Caco-2 (cell line): ENCODE data around the gene HSPG2. TPM values are rescaled to one million over a fixed set of nuclear protein-coding genes. Genes with fewer than 3 reads are reported as not detected.

ENCODE experiments used
- BruUV-seq: library from RNA; stranded (reverse); fragments of 400-500 nt; replicated peaks from 2 replicates; lab custom pipeline; 2021; lab: Mats Ljungman, UMichigan
- CTCF ChIA-PET: fragments of 300-600 bp; sonication (Branson Sonifier 250); formaldehyde crosslinking; loops from one replicate; lab custom pipeline; 2022; ENCODE audit warnings: antibody characterized with exemption; lab: Charles Lee
- POLR2A ChIA-PET: fragments of 300-600 bp; sonication (Branson Sonifier 250); formaldehyde crosslinking; loops from one replicate; lab custom pipeline; 2022; ENCODE audit warnings: antibody characterized with exemption; lab: Charles Lee
- DNase-seq, 2 experiments: peaks; one replicate each; pipeline versions ENCODE4 v3.0.0 to v3.0.0-alpha.2; 2020 to 2022
- H3K27me3 ChIP-seq: replicated peaks from 2 replicates; pipeline ENCODE4 v1.6.0; 2011; ENCODE audit warnings: low read length; ENCODE audit not compliant: control insufficient read depth, insufficient read depth
- H3K36me3 ChIP-seq: 2 replicates; pipeline ENCODE4 v1.5.1; 2011; ENCODE audit warnings: low read length; ENCODE audit not compliant: control insufficient read depth, insufficient read depth
- H3K4me1 ChIP-seq: fragments of 250-450 bp; sonication (Bioruptor Pico); 2 replicates; pipeline ENCODE4 v1.5.1; 2020; ENCODE audit warnings: mild to moderate bottlenecking
- H3K4me3 ChIP-seq: 2 replicates; pipeline ENCODE4 v1.5.1; 2011; ENCODE audit warnings: low read depth, mild to moderate bottlenecking, control low read depth, low read length
- H3K9me3 ChIP-seq: fragments of 250-450 bp; sonication (Bioruptor Pico); 2 replicates; pipeline ENCODE4 v1.5.1; 2020; ENCODE audit warnings: mild to moderate bottlenecking, moderate library complexity
- H3K27ac Mint-ChIP-seq: one replicate; pipeline ENCODE4 v1.8.0; 2022; ENCODE audit warnings: mixed read lengths; ENCODE audit not compliant: unreplicated experiment
- H3K27me3 Mint-ChIP-seq: one replicate; pipeline ENCODE4 v1.8.0; 2022; ENCODE audit warnings: mixed read lengths; ENCODE audit not compliant: insufficient read depth, unreplicated experiment
- H3K36me3 Mint-ChIP-seq: one replicate; pipeline ENCODE4 v1.8.0; 2022; ENCODE audit warnings: mild to moderate bottlenecking, mixed read lengths; ENCODE audit not compliant: insufficient read depth, unreplicated experiment
- H3K4me1 Mint-ChIP-seq: one replicate; pipeline ENCODE4 v1.8.0; 2022; ENCODE audit warnings: low read depth, mixed read lengths; ENCODE audit not compliant: unreplicated experiment
- H3K4me3 Mint-ChIP-seq: one replicate; pipeline ENCODE4 v1.8.0; 2022; ENCODE audit warnings: mild to moderate bottlenecking, moderate library complexity, mixed read lengths; ENCODE audit not compliant: unreplicated experiment
- H3K9me3 Mint-ChIP-seq: one replicate; pipeline ENCODE4 v1.8.0; 2022; ENCODE audit warnings: mixed read lengths; ENCODE audit not compliant: unreplicated experiment
- CTCF ChIP-seq, 2 experiments: fragments of 200-600 bp in 1 of 2; IDR thresholded peaks; 1 replicate in 1 of 2; 2 replicates in 1 of 2; pipeline versions ENCODE4 v1.5.1 to v1.8.0; 2011 to 2022; ENCODE audit warnings: antibody characterized with exemption in 1 of 2, control low read depth in 1 of 2, inconsistent platforms in 1 of 2, low read depth in 1 of 2, low read length in 1 of 2, mild to moderate bottlenecking in 1 of 2, moderate library complexity in 1 of 2; ENCODE audit not compliant: insufficient read depth in 1 of 2, severe bottlenecking in 1 of 2, unreplicated experiment in 1 of 2
- intact Hi-C: fragments of 100-400 bp; cut with micrococcal nuclease; formaldehyde crosslinking; loops from one replicate; pipeline ENCODE4 v1.10.0; 2022; ENCODE audit not compliant: unreplicated experiment
- total RNA-seq: library from RNA; stranded (reverse); gene quantifications from 2 replicates; pipeline ENCODE4 v1.2.3, GENCODE V29; 2022

HSPG2 gene
- total RNA-seq, 1 experiment from 2014 or later: 237 TPM

- Histone ChIP-seq H3K4me1 (no peaks in the 10 kb centered on the region), H3K9me3 (no peaks in the 10 kb centered on the region), H3K27me3 (no peaks in the 10 kb centered on the region), H3K36me3 (no peaks in the 10 kb centered on the region), H3K4me3 (no peak overlapping the region)
- Mint-ChIP-seq H3K27ac (no peak overlapping the region), H3K9me3 (no peaks in the 10 kb centered on the region), H3K27me3 (no peaks in the 10 kb centered on the region), H3K36me3 (peaks cover 6% of the 10 kb centered on the region), H3K4me1 (no peaks in the 10 kb centered on the region), H3K4me3 (no peak overlapping the region)
- ChIA-PET CTCF (no interaction called here), POLR2A (no interaction called here)
- intact Hi-C loops: no loop called here
- BruUV-seq: no TSS peak
- TF ChIP-seq CTCF (IDR thresholded peaks at IDR 0.05; ENCODE audit: insufficient read depth in 1 of 2, low read depth in 1 of 2, low read length in 1 of 2, severe bottlenecking in 1 of 2, unreplicated experiment in 1 of 2): no peak
- no peak for DNase-seq
These were observed 123.6 kb downstream of the HSPG2 start for GRCh38 chr1:21813542-21813941.

GRCh38 chr1:21811875-21812305 is 125.2 kb downstream of the HSPG2 start, which contains the start of gene LDLRAD2:
Gene LDLRAD2, plus strand, starts transcription at chr1:21812265. Its CDS starts 187 bp downstream, at chr1:21812452.
- DNase-seq: no peak
- H3K9me3 ChIP-seq: no peaks in the 10 kb centered on the region
- no peaks in the 10 kb centered on the region for H3K36me3 ChIP-seq
- no peaks in the 10 kb centered on the region for H3K27me3 Mint-ChIP-seq
- no TSS peak for BruUV-seq
- intact Hi-C loops: no loop called here
- no peaks in the 10 kb centered on the region for H3K9me3 Mint-ChIP-seq
- no peaks in the 10 kb centered on the region for H3K4me1 Mint-ChIP-seq
- ChIA-PET POLR2A (no interaction called here), CTCF (no interaction called here)
- no peaks in the 10 kb centered on the region for H3K4me1 ChIP-seq
- no peak within 1 kb of the TSS for H3K4me3 Mint-ChIP-seq
- H3K4me3 ChIP-seq: no peak within 1 kb of the TSS
- no peaks in the 10 kb centered on the region for H3K27me3 ChIP-seq
- no peak for TF ChIP-seq CTCF (IDR thresholded peaks at IDR 0.05; ENCODE audit: insufficient read depth in 1 of 2, low read depth in 1 of 2, low read length in 1 of 2, severe bottlenecking in 1 of 2, unreplicated experiment in 1 of 2)
- H3K27ac Mint-ChIP-seq: no peak within 1 kb of the TSS
- peaks cover 6% of the 10 kb centered on the region for H3K36me3 Mint-ChIP-seq

GRCh38 chr1:21804536-21804935 is 132.6 kb downstream of the HSPG2 start:
- no TSS peak for BruUV-seq
- Mint-ChIP-seq H3K4me3 (no peak overlapping the region), H3K27me3 (no peaks in the 10 kb centered on the region), H3K36me3 (no peaks in the 10 kb centered on the region), H3K4me1 (no peaks in the 10 kb centered on the region), H3K9me3 (no peaks in the 10 kb centered on the region), H3K27ac (no peak overlapping the region)
- no peak for TF ChIP-seq CTCF (IDR thresholded peaks at IDR 0.05; ENCODE audit: insufficient read depth in 1 of 2, low read depth in 1 of 2, low read length in 1 of 2, severe bottlenecking in 1 of 2, unreplicated experiment in 1 of 2)
- CTCF ChIA-PET: no interaction called here
- no peak for DNase-seq
- POLR2A ChIA-PET: no interaction called here
- Histone ChIP-seq H3K27me3 (no peaks in the 10 kb centered on the region), H3K9me3 (no peaks in the 10 kb centered on the region), H3K4me3 (no peak overlapping the region), H3K4me1 (no peaks in the 10 kb centered on the region), H3K36me3 (no peaks in the 10 kb centered on the region)
- intact Hi-C loops: no loop called here
